Hepatocyte (in vitro differentiated cells): ENCODE measurements around the gene SNX10. TPM values are rescaled to one million over a fixed set of nuclear protein-coding genes. Genes with fewer than 3 reads are reported as not detected.

Source experiments
- DNase-seq: peaks from one replicate; pipeline ENCODE4 v3.0.0-alpha.2; 2016; ENCODE audit warnings: low spot score
- H2AFZ ChIP-seq: fragments of 200-600 bp; sonication (generic); 2 replicates; pipeline ENCODE4 v1.6.0; 2016; ENCODE audit warnings: antibody characterized with exemption, mild to moderate bottlenecking
- H3K27ac ChIP-seq: fragments of 200-600 bp; sonication (generic); 2 replicates; pipeline ENCODE4 v1.5.1; 2016; ENCODE audit warnings: mild to moderate bottlenecking
- H3K27me3 ChIP-seq: fragments of 200-600 bp; sonication (generic); 2 replicates; pipeline ENCODE4 v1.6.1; 2016
- H3K36me3 ChIP-seq: fragments of 200-600 bp; sonication (generic); replicated peaks from 2 replicates; pipeline ENCODE4 v1.5.1; 2016; ENCODE audit warnings: low read depth; ENCODE audit not compliant: insufficient read depth
- H3K4me1 ChIP-seq: fragments of 200-600 bp; sonication (generic); 2 replicates; pipeline ENCODE4 v1.5.1; 2016; ENCODE audit warnings: mild to moderate bottlenecking, moderate library complexity; ENCODE audit not compliant: insufficient read depth
- H3K4me2 ChIP-seq: fragments of 200-600 bp; sonication (generic); 2 replicates; pipeline ENCODE4 v1.6.0; 2016
- H3K4me3 ChIP-seq: fragments of 200-600 bp; sonication (generic); 2 replicates; pipeline ENCODE4 v1.5.1; 2016; ENCODE audit warnings: mild to moderate bottlenecking
- H3K79me2 ChIP-seq: fragments of 200-600 bp; sonication (generic); 2 replicates; pipeline ENCODE4 v1.6.0; 2017; ENCODE audit warnings: mild to moderate bottlenecking
- H3K9me2 ChIP-seq: fragments of 200-600 bp; sonication (generic); replicated peaks from 2 replicates; pipeline ENCODE4 v1.6.0; 2017; ENCODE audit warnings: mild to moderate bottlenecking; ENCODE audit not compliant: insufficient read depth
- H3K9me3 ChIP-seq: fragments of 200-600 bp; sonication (generic); 2 replicates; pipeline ENCODE4 v1.5.1; 2016; ENCODE audit warnings: low read depth, mild to moderate bottlenecking
- H4K20me1 ChIP-seq: fragments of 200-600 bp; sonication (generic); 2 replicates; pipeline ENCODE4 v1.6.0; 2016; ENCODE audit warnings: mild to moderate bottlenecking; ENCODE audit not compliant: insufficient read depth, poor library complexity, severe bottlenecking
- EZH2 ChIP-seq: fragments of 200-600 bp; sonication (generic); IDR thresholded peaks from 2 replicates; pipeline ENCODE4 v1.6.1; 2016; ENCODE audit warnings: antibody characterized with exemption, mild to moderate bottlenecking, borderline replicate concordance
- EZH2phosphoT487 ChIP-seq: fragments of 200-600 bp; sonication (generic); IDR thresholded peaks from one replicate; pipeline ENCODE4 v1.6.1; 2018; ENCODE audit warnings: antibody characterized with exemption, mild to moderate bottlenecking, low read depth, moderate library complexity; ENCODE audit not compliant: unreplicated experiment, severe bottlenecking
- WGBS: methylation state at CpG from one replicate; pipeline ENCODE4 v1.1.6; 2016; ENCODE audit warnings: low lambda C conversion rate; ENCODE audit errors: missing lambda C conversion rate; 5-methylcytosine and 5-hydroxymethylcytosine counted together
- polyA plus RNA-seq: library from polyadenylated mRNA; unstranded; fragments of >200 nt; fragmentation: Nextera tagmentation; extraction: Ambion mirVana; gene quantifications from 2 replicates; pipeline ENCODE4 v1.2.1, GENCODE V29; 2016
- total RNA-seq: library from RNA; depleted of rRNA; stranded (reverse); fragments of >200 nt; gene quantifications from 2 replicates; pipeline ENCODE4 v1.2.3, GENCODE V29; 2014
- TF ChIP-seq, protein P1 (sequence below): fragments of 200-600 bp; sonication (generic); IDR thresholded peaks from 2 replicates; pipeline ENCODE4 v1.5.1; 2016; ENCODE audit warnings: antibody characterized with exemption, mild to moderate bottlenecking; ENCODE audit not compliant: poor library complexity

The SNX10 gene
- total and polyA plus RNA-seq, 2 experiments from 2014 or later = 6.1 to 8.2 TPM

DNA sequence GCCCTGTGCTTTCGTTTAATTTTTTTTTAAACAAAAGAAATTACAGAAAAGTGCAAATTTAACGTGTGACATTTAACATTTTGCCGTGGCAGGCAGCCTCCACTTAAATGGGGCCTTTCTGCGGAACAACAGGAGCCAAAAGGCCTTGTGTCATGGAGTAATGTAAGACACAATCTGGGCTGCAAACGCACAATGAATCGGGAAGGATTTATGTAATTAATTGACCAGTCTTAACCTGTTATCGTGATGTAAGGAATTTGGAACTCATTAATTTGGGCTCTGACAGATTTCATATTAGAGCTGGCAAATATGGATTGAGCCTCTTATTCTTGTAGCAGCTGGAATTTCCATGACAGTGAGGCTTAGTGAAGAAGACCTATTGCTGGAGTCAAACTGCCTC lies 86.4 kb downstream of the SNX10 start:
- DNase-seq = no peak
- Histone ChIP-seq H4K20me1 (no peaks in the 10 kb centered on the region), H2AFZ (no peak overlapping the region), H3K4me3 (no peak overlapping the region), H3K4me1 (no peaks in the 10 kb centered on the region), H3K79me2 (no peaks in the 10 kb centered on the region), H3K9me3 (no peaks in the 10 kb centered on the region), H3K27me3 (peaks cover 28% of the 10 kb centered on the region), H3K27ac (no peak overlapping the region), H3K4me2 (no peak overlapping the region), H3K9me2 (no peaks in the 10 kb centered on the region), H3K36me3 (no peaks in the 10 kb centered on the region)
- WGBS = 88% methylated on average over 7 of the region's 7 CpGs
- TF ChIP-seq EZH2phosphoT487 (no peak), EZH2 (no peak)
- TF ChIP-seq, protein P1, sequence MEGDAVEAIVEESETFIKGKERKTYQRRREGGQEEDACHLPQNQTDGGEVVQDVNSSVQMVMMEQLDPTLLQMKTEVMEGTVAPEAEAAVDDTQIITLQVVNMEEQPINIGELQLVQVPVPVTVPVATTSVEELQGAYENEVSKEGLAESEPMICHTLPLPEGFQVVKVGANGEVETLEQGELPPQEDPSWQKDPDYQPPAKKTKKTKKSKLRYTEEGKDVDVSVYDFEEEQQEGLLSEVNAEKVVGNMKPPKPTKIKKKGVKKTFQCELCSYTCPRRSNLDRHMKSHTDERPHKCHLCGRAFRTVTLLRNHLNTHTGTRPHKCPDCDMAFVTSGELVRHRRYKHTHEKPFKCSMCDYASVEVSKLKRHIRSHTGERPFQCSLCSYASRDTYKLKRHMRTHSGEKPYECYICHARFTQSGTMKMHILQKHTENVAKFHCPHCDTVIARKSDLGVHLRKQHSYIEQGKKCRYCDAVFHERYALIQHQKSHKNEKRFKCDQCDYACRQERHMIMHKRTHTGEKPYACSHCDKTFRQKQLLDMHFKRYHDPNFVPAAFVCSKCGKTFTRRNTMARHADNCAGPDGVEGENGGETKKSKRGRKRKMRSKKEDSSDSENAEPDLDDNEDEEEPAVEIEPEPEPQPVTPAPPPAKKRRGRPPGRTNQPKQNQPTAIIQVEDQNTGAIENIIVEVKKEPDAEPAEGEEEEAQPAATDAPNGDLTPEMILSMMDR = no peak

DNA sequence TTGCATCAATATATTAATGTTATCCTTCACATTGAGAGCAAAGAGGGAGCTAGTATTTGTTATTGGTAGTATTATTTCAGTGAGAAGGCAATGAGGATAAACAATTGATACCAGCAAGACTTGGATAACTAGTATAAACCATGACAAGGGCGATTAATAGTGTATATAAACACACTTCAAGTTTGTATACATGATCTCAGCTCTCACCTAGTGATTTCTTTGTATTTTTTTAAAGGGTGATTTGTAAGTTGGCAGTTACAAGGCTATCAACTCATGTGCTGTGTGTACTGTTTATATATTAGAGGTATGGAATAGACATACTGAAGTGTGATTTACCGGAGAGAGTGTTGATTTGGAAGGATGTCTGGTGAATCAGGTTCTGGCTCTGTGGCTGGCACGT lies 88.0 kb downstream of the SNX10 start:
- TF ChIP-seq EZH2phosphoT487 (no peak), EZH2 (no peak)
- TF ChIP-seq, protein P1 = no peak
- no peak overlapping the region for H3K4me3 ChIP-seq
- no peak overlapping the region for H3K4me2 ChIP-seq
- H3K9me3 ChIP-seq = no peaks in the 10 kb centered on the region
- H3K79me2 ChIP-seq = no peaks in the 10 kb centered on the region
- no peaks in the 10 kb centered on the region for H3K36me3 ChIP-seq
- DNase-seq = no peak
- H3K9me2 ChIP-seq = no peaks in the 10 kb centered on the region
- H4K20me1 ChIP-seq = no peaks in the 10 kb centered on the region
- H2AFZ ChIP-seq = no peak overlapping the region
- no peak overlapping the region for H3K27ac ChIP-seq
- H3K4me1 ChIP-seq = no peaks in the 10 kb centered on the region
- WGBS = 52% methylated on average over 3 of the region's 3 CpGs
- H3K27me3 ChIP-seq = peaks cover 21% of the 10 kb centered on the region

DNA sequence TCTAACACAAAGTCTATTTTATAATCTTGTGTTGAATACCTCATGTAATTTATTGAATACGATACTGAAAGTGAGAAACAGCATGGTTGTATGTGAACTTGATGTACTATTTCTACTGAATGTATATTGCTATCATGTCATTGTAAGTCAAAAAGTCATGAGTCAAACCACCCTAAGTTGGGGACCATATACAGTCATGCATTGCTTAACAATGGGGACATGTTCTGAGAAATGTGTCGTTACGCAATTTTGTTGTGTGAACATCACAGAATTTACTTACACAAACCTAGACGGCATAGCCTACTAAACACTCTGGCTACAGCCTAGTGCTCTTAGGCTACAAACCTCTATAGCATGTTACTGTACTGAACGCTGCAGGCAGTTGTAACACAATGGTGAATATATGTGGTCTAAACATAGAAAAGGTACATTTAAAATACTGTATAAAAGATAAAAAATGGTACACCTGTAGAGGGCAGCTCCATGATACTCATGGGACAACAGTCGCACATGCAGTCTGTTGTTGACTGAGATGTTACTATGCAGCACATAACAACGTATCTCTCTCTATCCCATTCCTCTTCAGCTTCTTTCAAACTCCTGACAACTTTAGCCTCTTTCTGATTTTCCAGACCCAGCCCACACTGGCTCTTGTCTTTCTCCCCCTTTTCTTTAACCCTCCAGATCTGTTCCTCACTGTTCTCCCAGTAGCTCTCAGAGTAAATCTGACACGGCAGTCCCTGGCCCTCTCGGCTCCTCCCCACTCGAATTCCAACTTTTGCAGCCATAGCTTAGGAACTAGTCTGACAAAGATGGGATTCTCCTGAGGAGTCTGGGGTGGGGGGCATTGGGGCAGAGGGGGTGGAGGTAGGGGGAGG lies 90.1 kb downstream of the SNX10 start:
- Histone ChIP-seq H3K4me1 (no peaks in the 10 kb centered on the region), H2AFZ (no peak overlapping the region), H4K20me1 (no peaks in the 10 kb centered on the region), H3K27ac (no peak overlapping the region), H3K9me3 (no peaks in the 10 kb centered on the region), H3K27me3 (peaks cover 9% of the 10 kb centered on the region), H3K79me2 (no peaks in the 10 kb centered on the region), H3K36me3 (no peaks in the 10 kb centered on the region), H3K4me2 (no peak overlapping the region), H3K9me2 (no peaks in the 10 kb centered on the region), H3K4me3 (no peak overlapping the region)
- WGBS = 78% methylated on average over 10 of the region's 10 CpGs
- DNase-seq = no peak
- TF ChIP-seq EZH2phosphoT487 = no peak

DNA sequence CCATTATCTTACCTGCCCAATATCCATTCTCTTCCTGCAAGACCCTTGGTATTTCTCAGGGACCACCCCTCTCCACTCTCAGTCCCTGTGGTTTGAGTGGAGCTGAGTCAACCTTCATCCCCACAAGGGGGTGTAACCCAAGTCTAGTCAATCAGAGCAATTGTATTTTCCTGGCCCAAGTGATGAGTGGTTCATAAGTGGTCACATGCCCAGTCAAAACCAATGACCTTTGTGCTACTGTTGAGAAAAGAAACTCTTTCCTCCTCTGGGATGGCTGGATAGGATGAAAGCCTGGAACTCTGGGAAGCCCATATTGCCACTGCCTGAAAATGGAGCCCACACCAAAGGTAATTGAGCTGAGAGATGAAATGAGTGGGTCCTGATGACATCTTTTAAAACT lies 93.6 kb downstream of the SNX10 start:
- Histone ChIP-seq H3K27me3 (peaks cover 20% of the 10 kb centered on the region), H2AFZ (no peak overlapping the region), H3K4me2 (no peak overlapping the region), H3K9me3 (no peaks in the 10 kb centered on the region), H3K9me2 (no peaks in the 10 kb centered on the region), H3K4me1 (no peaks in the 10 kb centered on the region), H4K20me1 (no peaks in the 10 kb centered on the region), H3K36me3 (no peaks in the 10 kb centered on the region), H3K79me2 (no peaks in the 10 kb centered on the region), H3K4me3 (no peak overlapping the region), H3K27ac (no peak overlapping the region)
- TF ChIP-seq EZH2phosphoT487 (no peak), EZH2 (no peak)
- TF ChIP-seq, protein P1 = no peak
- DNase-seq = no peak
